Spinal cord (tissue), 4 donors: ENCODE results near the gene LRRC9. TPM values are rescaled to one million over a fixed set of nuclear protein-coding genes. Genes with fewer than 3 reads are reported as not detected.

Experiments
- polyA plus RNA-seq, 2 donors: library from polyadenylated mRNA; unstranded; fragments of 120-200 nt; gene quantifications; one replicate each; pipeline ENCODE4 v1.2.1, GENCODE V29; 2013; ENCODE audit not compliant: insufficient read length in 2 of 2
- total RNA-seq, 2 donors: library from RNA; depleted of rRNA in 1 of 2; stranded (reverse); fragments of 120-200 nt in 1 of 2; fragments of >200 nt in 1 of 2; gene quantifications; one replicate each; pipeline versions ENCODE4 v1.2.3 to v1.2.4, GENCODE V29; 2013 to 2014

Gene LRRC9
- total and polyA plus RNA-seq, 4 donors, result 2.5 to 8.2 (median 6.8) TPM

Other genes with a start within 250 kb of the LRRC9 start
- gene RTN1, start 49.4 kb upstream of the LRRC9 start, total RNA-seq, result 100 to 1,000 TPM; 114 to 672 TPM
- 100 to 1,000 TPM; 938 to 955 TPM for gene RTN1, start 49.4 kb upstream of the LRRC9 start, polyA plus RNA-seq
- 100 to 1,000 TPM; 106 to 110 TPM for gene PCNX4, start 171.8 kb downstream of the LRRC9 start, total RNA-seq
- gene PCNX4, start 171.8 kb downstream of the LRRC9 start, polyA plus RNA-seq, result 10 to 100 TPM; 79.9 to 81.1 TPM
- 10 to 100 TPM; 78.1 to 82.5 TPM for gene DHRS7, start 245.3 kb downstream of the LRRC9 start, total RNA-seq
- 10 to 100 TPM; 72.5 to 90.6 TPM for gene DHRS7, start 245.3 kb downstream of the LRRC9 start, polyA plus RNA-seq